NB4 (cell line): ENCODE data around the gene CAMK2B.

Source experiments
- CTCF ChIP-seq: IDR thresholded peaks from one replicate; pipeline ENCODE4 v1.5.1; 2012; ENCODE audit warnings: low read depth, low read length
- POLR2A ChIP-seq: IDR thresholded peaks from 2 replicates; pipeline ENCODE4 v1.6.1; 2011; ENCODE audit warnings: mild to moderate bottlenecking; ENCODE audit not compliant: insufficient read length; ENCODE audit errors: extremely low read depth

GRCh38 chr7:44308596-44309270, 16.7 kb downstream of the CAMK2B start:
- TF ChIP-seq CTCF (no peak), POLR2A (no peak)
